Astrocyte of the cerebellum (primary cell): ENCODE results near the gene ROMO1.

ENCODE experiments used
- DNase-seq: peaks from one replicate; pipeline ENCODE4 v3.0.0-alpha.2; 2011; ENCODE audit warnings: low read depth
- H3K4me3 ChIP-seq: 2 replicates; pipeline ENCODE4 v1.5.1; 2011; ENCODE audit warnings: mild to moderate bottlenecking, low read depth, low read length, moderate library complexity
- in situ Hi-C: cut with HindIII; loops from 2 replicates; pipeline ENCODE4 v1.10.0; 2017; ENCODE audit warnings: low sequenced_read_pairs
- TF ChIP-seq, protein P1 (sequence below): IDR thresholded peaks from 2 replicates; pipeline ENCODE4 v1.5.1; 2012; ENCODE audit warnings: low read length, low read depth, moderate library complexity, mild to moderate bottlenecking; ENCODE audit errors: missing control alignments

Gene ROMO1

DNA sequence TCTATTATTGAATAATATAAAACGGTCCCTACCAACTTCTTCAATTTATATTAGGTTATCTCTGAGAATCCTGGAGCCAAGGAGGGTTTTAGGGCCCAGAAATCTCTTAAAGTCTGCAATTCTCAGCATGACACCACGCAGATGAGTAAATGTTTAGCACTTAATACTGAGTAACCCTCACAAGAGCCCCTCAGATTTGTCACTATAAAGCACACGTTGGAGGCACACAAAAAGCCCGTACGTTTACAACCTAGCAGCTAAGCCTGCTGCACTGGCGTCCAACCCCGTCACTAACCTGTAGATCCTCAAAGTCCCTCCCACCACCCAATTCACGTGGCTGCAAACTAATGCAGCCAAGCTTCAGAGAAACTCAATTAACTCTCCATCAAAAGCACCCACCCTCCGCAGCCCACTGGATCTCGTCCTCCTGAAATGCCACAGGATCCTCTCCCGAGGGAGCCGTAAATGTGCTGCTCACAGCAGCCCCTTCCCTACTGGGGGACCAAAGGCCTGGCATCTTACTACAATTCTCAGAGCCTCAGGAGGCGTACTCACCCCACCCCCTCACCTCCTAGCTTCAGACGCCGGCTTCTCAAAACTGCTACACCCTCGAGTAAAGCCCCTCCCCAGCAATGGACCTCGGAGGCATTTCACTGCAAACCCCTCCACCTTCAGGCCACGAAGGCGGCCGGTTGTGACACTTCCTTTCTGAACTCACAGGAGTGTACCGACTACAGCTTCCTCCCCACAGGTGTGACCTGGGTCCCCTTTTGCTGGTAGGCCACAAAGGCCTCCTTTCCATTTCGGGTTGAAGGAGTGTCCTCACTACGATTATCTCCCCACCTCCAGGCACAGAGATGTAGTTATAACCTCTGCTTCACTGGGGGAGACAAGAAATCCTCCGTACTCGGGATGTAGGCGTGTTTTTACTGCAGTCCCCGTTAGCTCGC lies 35.4 kb upstream of the ROMO1 start:
- DNase-seq: no peak
- in situ Hi-C loops: no loop called here
- peak overlapping the region; percentile 91 for H3K4me3 ChIP-seq
- TF ChIP-seq, protein P1, sequence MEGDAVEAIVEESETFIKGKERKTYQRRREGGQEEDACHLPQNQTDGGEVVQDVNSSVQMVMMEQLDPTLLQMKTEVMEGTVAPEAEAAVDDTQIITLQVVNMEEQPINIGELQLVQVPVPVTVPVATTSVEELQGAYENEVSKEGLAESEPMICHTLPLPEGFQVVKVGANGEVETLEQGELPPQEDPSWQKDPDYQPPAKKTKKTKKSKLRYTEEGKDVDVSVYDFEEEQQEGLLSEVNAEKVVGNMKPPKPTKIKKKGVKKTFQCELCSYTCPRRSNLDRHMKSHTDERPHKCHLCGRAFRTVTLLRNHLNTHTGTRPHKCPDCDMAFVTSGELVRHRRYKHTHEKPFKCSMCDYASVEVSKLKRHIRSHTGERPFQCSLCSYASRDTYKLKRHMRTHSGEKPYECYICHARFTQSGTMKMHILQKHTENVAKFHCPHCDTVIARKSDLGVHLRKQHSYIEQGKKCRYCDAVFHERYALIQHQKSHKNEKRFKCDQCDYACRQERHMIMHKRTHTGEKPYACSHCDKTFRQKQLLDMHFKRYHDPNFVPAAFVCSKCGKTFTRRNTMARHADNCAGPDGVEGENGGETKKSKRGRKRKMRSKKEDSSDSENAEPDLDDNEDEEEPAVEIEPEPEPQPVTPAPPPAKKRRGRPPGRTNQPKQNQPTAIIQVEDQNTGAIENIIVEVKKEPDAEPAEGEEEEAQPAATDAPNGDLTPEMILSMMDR: no peak

DNA sequence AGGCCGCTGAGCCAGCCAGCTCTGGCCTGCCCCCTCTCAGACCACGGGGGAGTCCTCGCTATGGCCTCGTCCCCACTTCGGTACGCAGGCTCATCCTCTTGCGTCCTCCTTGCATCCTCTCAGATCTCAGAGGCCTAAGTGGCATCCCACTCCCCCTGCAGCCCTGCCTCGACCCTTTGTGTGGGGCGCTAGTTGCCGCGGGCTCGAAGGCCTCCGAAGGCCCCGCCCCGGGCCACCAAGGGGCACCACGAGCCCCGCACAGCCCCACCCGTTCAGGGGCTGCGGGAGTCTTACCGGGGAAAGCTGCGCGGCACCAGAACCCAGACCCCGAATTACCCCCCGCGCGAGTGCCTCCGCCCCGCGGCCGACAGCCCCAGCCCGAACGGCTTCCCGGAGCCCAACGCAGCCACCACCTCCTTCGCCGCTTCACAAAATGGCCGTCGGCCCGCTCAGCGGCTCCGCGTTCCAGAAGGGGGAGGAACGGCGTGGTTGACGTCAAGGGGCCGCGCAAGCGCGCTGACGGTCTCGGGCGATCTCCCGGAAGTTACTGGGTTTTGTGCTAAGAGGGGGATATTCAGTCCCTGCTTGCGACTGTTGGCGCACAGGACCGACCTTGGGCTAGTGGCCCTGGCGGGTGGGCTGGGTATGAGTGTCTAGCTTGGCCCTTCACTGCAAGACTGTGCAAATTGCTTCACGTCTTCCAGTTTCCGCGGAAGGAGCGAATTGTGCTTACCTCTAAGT lies 34.6 kb upstream of the ROMO1 start, which contains the start of the genes CPNE1 and RBM12:
Gene CPNE1, minus strand, starts transcription at position 435 of the 741 bp plus-strand sequence. CDS start 31,977 bp downstream, outside the sequence.
Gene RBM12, minus strand, starts transcription at position 435 of the 741 bp plus-strand sequence. CDS start 9,578 bp downstream, outside the sequence.
- DNase-seq: peak; percentile 82
- TF ChIP-seq, protein P1: no peak
- peak within 1 kb of the TSS; percentile 91 for H3K4me3 ChIP-seq
- in situ Hi-C loops: no loop called here

DNA sequence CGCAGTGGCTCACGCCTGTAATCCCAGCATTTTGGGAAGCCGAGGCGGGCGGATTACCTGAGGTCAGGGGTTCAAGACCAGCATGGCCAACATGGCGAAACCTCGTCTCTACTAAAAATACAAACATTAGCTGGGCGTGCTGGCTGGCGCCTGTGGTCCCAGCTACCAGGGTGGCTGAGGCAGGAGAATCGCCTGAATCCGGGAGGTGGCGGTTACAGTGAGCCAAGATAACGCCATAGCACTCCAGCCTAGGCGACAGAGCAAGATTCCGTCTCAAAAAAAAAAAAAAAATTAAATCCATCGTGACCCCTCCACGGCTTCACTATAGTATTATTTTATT lies 33.3 kb upstream of the ROMO1 start:
- in situ Hi-C loops: no loop called here
- no peak overlapping the region for H3K4me3 ChIP-seq
- DNase-seq: no peak
- TF ChIP-seq, protein P1: no peak

DNA sequence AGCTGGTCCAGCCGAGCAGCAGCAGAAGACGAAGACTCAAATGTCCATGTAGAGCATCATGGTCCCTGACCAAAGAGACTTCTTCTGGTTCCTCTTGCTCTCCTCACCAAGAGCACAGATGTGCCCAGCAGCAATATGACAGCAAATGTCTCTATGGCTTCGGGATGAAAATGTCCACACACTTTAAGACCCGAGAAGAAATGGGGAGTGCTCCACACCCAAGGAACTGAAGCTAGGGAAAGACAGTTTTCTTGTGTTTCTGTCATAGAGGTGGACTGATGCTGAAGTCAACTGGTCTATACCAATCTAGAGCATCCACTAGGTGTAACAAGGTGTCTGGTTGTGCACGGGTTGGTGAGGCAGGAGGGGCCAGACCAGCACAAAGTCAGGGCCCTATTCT lies 30.0 kb upstream of the ROMO1 start:
- no peak for DNase-seq
- in situ Hi-C loops: no loop called here
- TF ChIP-seq, protein P1: no peak
- no peak overlapping the region for H3K4me3 ChIP-seq

DNA sequence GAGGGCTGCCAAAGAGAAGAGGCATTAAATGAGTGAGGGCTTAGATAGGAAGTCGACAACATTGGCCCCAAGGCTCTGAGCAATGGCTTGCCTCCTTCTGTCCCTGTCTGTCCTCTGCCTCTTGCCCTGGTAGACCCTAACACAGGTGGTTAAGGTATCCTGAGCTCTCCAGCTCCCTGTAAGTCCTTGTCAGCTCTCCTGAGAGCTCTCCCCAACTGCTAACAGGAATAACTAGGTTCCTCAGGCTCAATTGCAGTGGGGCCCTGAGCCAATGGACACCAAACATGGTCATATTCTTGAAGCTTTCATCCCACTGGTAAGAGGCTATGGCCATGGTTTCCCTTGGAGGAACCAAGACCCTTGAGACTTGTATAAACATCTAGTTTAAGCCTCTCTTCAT lies 29.5 kb upstream of the ROMO1 start:
- in situ Hi-C loops: no loop called here
- no peak overlapping the region for H3K4me3 ChIP-seq
- no peak for DNase-seq
- TF ChIP-seq, protein P1: no peak

DNA sequence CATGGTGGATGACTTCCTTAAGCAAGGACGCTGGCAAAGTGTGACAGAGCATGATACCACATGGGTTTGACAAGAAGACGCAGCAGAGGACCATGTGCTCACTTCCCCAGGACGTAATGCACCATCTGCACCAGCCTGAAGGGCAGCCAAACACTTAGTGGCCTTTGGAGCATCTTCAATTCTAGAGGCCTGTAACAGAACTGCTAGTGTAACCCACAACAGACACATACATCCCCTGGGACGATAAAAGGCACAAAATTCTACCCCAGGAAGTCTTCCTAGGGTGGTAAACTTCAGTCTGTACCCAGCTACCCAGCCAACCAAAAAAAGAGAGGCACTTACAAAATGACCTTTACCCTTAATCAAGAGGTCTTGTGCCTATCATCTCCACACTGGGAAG lies 25.3 kb upstream of the ROMO1 start:
- DNase-seq: no peak
- in situ Hi-C loops: no loop called here
- TF ChIP-seq, protein P1: no peak
- no peak overlapping the region for H3K4me3 ChIP-seq
